GM12872 (cell line): Measurements from ENCODE around the gene RAB15.

Source experiments
- CTCF ChIP-seq: IDR thresholded peaks from 3 replicates; pipeline ENCODE4 v1.5.1; 2011; ENCODE audit warnings: low read depth, mild to moderate bottlenecking, low read length, moderate library complexity; ENCODE audit not compliant: insufficient read depth

Gene RAB15

GRCh38 chr14:64915029-64915424 is 57.1 kb downstream of the RAB15 start:
- TF ChIP-seq CTCF: no peak

GRCh38 chr14:64914237-64915028 is 57.7 kb downstream of the RAB15 start, which contains the start of gene CHURC1:
Gene CHURC1, plus strand, starts transcription at chr14:64914455. Its CDS starts 41 bp downstream, at chr14:64914496.
- no peak for TF ChIP-seq CTCF

GRCh38 chr14:64912261-64912660 is 59.9 kb downstream of the RAB15 start:
- no peak for TF ChIP-seq CTCF

DNA sequence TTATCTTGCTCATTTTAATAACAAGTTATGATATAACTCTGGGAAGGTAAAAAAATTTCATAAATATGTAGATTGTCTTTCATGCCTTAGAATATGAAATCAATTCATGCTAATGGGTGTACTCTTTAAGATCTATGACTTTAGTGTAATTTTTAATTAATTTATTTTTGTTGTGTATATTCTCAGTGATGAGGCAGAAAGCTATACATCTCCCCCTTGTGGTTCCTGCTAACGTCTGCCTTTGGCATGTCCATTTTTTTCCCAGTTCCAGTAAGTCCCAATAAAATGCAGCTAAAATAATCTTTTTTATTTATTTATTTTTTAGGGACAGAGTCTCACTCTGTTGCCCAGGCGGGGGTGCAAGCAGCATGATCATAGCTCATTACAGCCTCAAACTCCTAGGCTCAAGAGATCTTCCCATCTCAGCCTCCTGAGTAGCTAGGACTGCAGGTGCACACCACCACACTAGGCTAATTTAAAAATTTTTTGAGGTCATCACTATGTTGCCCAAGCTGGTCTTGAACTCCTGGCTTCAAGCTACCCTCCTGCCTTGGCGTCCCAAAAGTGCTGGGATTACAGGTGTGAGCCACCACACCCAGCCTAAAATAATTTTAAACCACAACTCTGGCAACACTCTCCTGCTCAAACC is 61.2 kb downstream of the RAB15 start:
- TF ChIP-seq CTCF: peak; percentile 32; the same call in 1 of the 3 replicates

GRCh38 chr14:64906022-64906421 is 66.1 kb downstream of the RAB15 start:
- no peak for TF ChIP-seq CTCF

DNA sequence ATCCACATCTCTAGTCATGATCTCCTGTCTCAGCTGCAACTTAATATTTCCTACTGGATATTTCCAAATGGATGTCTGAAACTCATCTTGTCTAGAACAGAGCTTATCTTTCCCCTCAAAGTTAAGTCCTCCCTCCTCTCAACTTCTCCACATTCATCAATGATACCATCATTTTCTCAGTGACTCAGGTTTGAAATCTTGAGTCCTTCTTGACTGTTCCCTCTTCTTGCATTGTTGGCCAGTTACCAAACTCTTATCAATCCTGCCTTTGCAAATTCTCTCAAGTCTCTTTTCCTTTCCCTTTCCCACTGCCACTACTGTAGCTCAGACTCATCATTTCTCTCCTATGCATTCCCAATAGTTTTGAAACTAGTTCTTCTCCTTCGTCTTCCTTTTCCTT is 72.2 kb downstream of the RAB15 start:
- TF ChIP-seq CTCF: no peak
